GM12878 (cell line): Measurements from ENCODE around the gene YY1. TPM values are rescaled to one million over a fixed set of nuclear protein-coding genes. Genes with fewer than 3 reads are reported as not detected.

Experiments
- ATAC-seq: fragments of 200-7000 bp; cut with Tn5 transposase; 3 replicates; pipeline ENCODE4 v1.9.1; 2020; ENCODE audit warnings: mild to moderate bottlenecking, moderate library complexity
- BruUV-seq: library from RNA; stranded (reverse); fragments of 400-500 nt; replicated peaks from 2 replicates; lab custom pipeline; 2021; lab: Mats Ljungman, UMichigan
- CTCF ChIA-PET: fragments of 300-600 bp; sonication (Branson Sonifier 250); formaldehyde crosslinking; extraction: SDS; loops from one replicate; lab custom pipeline; 2021; ENCODE audit warnings: inconsistent platforms; lab: Yijun Ruan, JAX
- POLR2A ChIA-PET: fragments of 350-600 bp; formaldehyde crosslinking; extraction: SDS; loops from one replicate; lab custom pipeline; 2021; ENCODE audit warnings: inconsistent platforms; lab: Charles Lee
- RAD21 ChIA-PET: fragments of 300-600 bp; sonication (Branson Sonifier 250); formaldehyde crosslinking; loops from one replicate; lab custom pipeline; 2023; ENCODE audit warnings: antibody characterized with exemption; ENCODE audit not compliant: unreplicated experiment; lab: Charles Lee
- SMC1A ChIA-PET: fragments of 300-600 bp; sonication (Branson Sonifier 250); formaldehyde crosslinking; loops from one replicate; lab custom pipeline; 2023; ENCODE audit not compliant: unreplicated experiment, uncharacterized antibody; lab: Charles Lee
- DNase-seq: peaks from one replicate; pipeline ENCODE4 v3.0.0-alpha.2; 2011; ENCODE audit warnings: low read depth, low spot score
- FAIRE-seq: peaks from 3 replicates; lab custom pipeline; 2011; peaks lifted over from hg19 to GRCh38; lab: Jason Lieb, UNC
- H2AFZ ChIP-seq: 2 replicates; pipeline ENCODE4 v1.6.0; 2011; ENCODE audit warnings: low read depth, low read length, control low read depth; ENCODE audit not compliant: control insufficient read depth
- H3K27ac ChIP-seq: 2 replicates; pipeline ENCODE4 v1.5.1; 2011; ENCODE audit warnings: control low read depth; ENCODE audit not compliant: control insufficient read depth, insufficient read depth
- H3K27me3 ChIP-seq, 2 experiments: replicated peaks in 1 of 2; 2 replicates each; pipeline versions ENCODE4 v1.6.0 to v1.6.1; 2011; ENCODE audit warnings: low read length in 1 of 2; ENCODE audit not compliant: control insufficient read depth in 2 of 2, insufficient read depth in 2 of 2
- H3K36me3 ChIP-seq, 2 experiments: 2 replicates each; pipeline ENCODE4 v1.5.1; 2011; ENCODE audit warnings: low read length in 1 of 2; ENCODE audit not compliant: control insufficient read depth in 2 of 2, insufficient read depth in 2 of 2
- H3K4me1 ChIP-seq: 2 replicates; pipeline ENCODE4 v1.6.1; 2011; ENCODE audit warnings: mild to moderate bottlenecking, low read length, moderate library complexity, mixed read lengths; ENCODE audit not compliant: control insufficient read depth, insufficient read depth
- H3K4me2 ChIP-seq: 2 replicates; pipeline ENCODE4 v1.6.0; 2011; ENCODE audit warnings: control low read depth; ENCODE audit not compliant: control insufficient read depth, insufficient read depth
- H3K4me3 ChIP-seq: fragments of 200-600 bp; sonication (generic); 2 replicates; pipeline ENCODE4 v1.5.1; 2016
- H3K79me2 ChIP-seq: 2 replicates; pipeline ENCODE4 v1.6.0; 2011; ENCODE audit warnings: low read length; ENCODE audit not compliant: control insufficient read depth, insufficient read depth
- H3K9ac ChIP-seq: 2 replicates; pipeline ENCODE4 v1.8.0; 2011; ENCODE audit warnings: low read length, control low read depth, mixed read lengths; ENCODE audit not compliant: control insufficient read depth, insufficient read depth
- H3K9me3 ChIP-seq: replicated peaks from 3 replicates; pipeline ENCODE4 v1.5.1; 2011; ENCODE audit warnings: mild to moderate bottlenecking, low read length; ENCODE audit not compliant: control insufficient read depth, insufficient read depth
- H4K20me1 ChIP-seq: 2 replicates; pipeline ENCODE4 v1.6.0; 2011; ENCODE audit not compliant: control insufficient read depth, insufficient read depth
- CBX5 ChIP-seq: sonication (generic); IDR thresholded peaks from 2 replicates; pipeline ENCODE4 v1.6.1; 2016; ENCODE audit warnings: low read depth, moderate library complexity, mild to moderate bottlenecking, inconsistent platforms
- IKZF1 ChIP-seq: fragments of 450-650 bp; conservative IDR thresholded peaks from 2 replicates; pipeline ENCODE4 v1.6.1; 2017; ENCODE audit warnings: antibody characterized with exemption, mild to moderate bottlenecking
- WGBS: methylation state at CpG from one replicate; pipeline ENCODE4 v1.1.6; 2016; ENCODE audit warnings: low lambda C conversion rate; ENCODE audit not compliant: insufficient replicate concordance, insufficient coverage; ENCODE audit errors: missing lambda C conversion rate; 5-methylcytosine and 5-hydroxymethylcytosine counted together
- in situ Hi-C: fragments of 300-500 bp; cut with MboI; formaldehyde crosslinking; loops from 9 replicates; pipeline ENCODE4 v1.14.3; 2018; ENCODE audit warnings: mixed read lengths
- intact Hi-C: fragments of 100-400 bp; cut with micrococcal nuclease; formaldehyde crosslinking; loops from one replicate; pipeline ENCODE4 v1.14.2; 2022; ENCODE audit not compliant: unreplicated experiment
- polyA plus RNA-seq, 11 experiments: library from polyadenylated mRNA; depleted of rRNA in 4 of 11; unstranded in 6 of 11; stranded (reverse) in 5 of 11; fragments of >200 nt; fragmentation: Nextera tagmentation in 4 of 11; fragmentation: Illumina TruSeq in 1 of 11; extraction: Ambion mirVana in 4 of 11; extraction: Trizol in 1 of 11; gene quantifications; 1 replicate in 1 of 11; 2 replicates in 10 of 11; pipeline versions ENCODE4 v1.2.1 to v1.2.3, GENCODE V29; 2011 to 2016; ENCODE audit warnings: inconsistent platforms in 2 of 11, missing spikeins in 2 of 11, low read depth in 1 of 11
- total RNA-seq, 4 experiments: library from RNA; depleted of rRNA in 3 of 4; stranded (reverse); fragments of >200 nt in 3 of 4; fragmentation: Illumina TruSeq in 1 of 4; extraction: Trizol in 1 of 4; gene quantifications; 2 replicates each; pipeline versions ENCODE4 v1.2.1 to v1.2.3, GENCODE V29; 2013 to 2021
- TF ChIP-seq, protein P1 (sequence below): fragments of 450-650 bp; IDR thresholded peaks from 2 replicates; pipeline ENCODE4 v1.6.1; 2016; ENCODE audit warnings: mild to moderate bottlenecking

YY1 gene
- total and polyA plus RNA-seq, 10 of the 15 experiments (the other 5 are each of a cell fraction or from before 2014, with no cell fraction given) = 23.7 to 74.0 (median 39.9) TPM

GRCh38 chr14:100304825-100305323, 65.9 kb downstream of the YY1 start:
- Histone ChIP-seq H3K4me1 (no peaks in the 10 kb centered on the region), H3K36me3 (no peaks in the 10 kb centered on the region), H3K79me2 (no peaks in the 10 kb centered on the region), H3K4me3 (peak overlapping the region; percentile 85; the same call in 1 of the 2 replicates), H4K20me1 (no peaks in the 10 kb centered on the region), H2AFZ (no peak overlapping the region; the same call in 1 of the 2 replicates), H3K27me3 (peaks cover 0 to 5% of the 10 kb centered on the region in 2 experiments; a peak in 1 of 4 replicates), H3K4me2 (peak overlapping the region; percentile 49; the same call in 1 of the 2 replicates), H3K27ac (no peak overlapping the region), H3K9ac (no peak overlapping the region), H3K9me3 (no peaks in the 10 kb centered on the region)
- no peak for DNase-seq
- CTCF ChIA-PET = interaction anchor here (0.7 to 2.9 kb wide), 5 partner anchors 11 to 240 kb away, joined by 3 to 26 read pairs (median 4); partner anchors contain the start of gene WDR25
- WGBS = 17% methylated on average over 23 of the region's 23 CpGs
- TSS peak; percentile 24 for BruUV-seq
- POLR2A ChIA-PET = no interaction called here
- peak; percentile 27 for FAIRE-seq
- TF ChIP-seq CBX5 = no peak
- TF ChIP-seq, protein P1, sequence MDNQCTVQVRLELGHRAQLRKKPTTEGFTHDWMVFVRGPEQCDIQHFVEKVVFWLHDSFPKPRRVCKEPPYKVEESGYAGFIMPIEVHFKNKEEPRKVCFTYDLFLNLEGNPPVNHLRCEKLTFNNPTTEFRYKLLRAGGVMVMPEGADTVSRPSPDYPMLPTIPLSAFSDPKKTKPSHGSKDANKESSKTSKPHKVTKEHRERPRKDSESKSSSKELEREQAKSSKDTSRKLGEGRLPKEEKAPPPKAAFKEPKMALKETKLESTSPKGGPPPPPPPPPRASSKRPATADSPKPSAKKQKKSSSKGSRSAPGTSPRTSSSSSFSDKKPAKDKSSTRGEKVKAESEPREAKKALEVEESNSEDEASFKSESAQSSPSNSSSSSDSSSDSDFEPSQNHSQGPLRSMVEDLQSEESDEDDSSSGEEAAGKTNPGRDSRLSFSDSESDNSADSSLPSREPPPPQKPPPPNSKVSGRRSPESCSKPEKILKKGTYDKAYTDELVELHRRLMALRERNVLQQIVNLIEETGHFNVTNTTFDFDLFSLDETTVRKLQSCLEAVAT = peak; percentile 26; the same call in 1 of the 2 replicates
- 0 out of 2 replicates have a peak, but pooled peaks have one; percentile 31 for TF ChIP-seq IKZF1
- RAD21 ChIA-PET = interaction anchor here (1.3 to 4.1 kb wide), 2 partner anchors 70 to 73 kb away, joined by 7 to 25 read pairs; a partner anchor contains a TSS
- no peak for ATAC-seq
- intact Hi-C loops (loop anchor here (5.0 kb wide), 1 partner anchor 337 kb away; no protein-coding TSS in a partner anchor), in situ Hi-C loops (loop anchor here (5.0 kb wide), 1 partner anchor 67 kb away; no protein-coding TSS in a partner anchor)
- SMC1A ChIA-PET = interaction anchor here (0.9 to 3.4 kb wide), 2 partner anchors 27 to 72 kb away, joined by 3 to 18 read pairs; partner anchors contain the start of gene WDR25
